ENCODE results near the gene CABLES2.

Gene CABLES2

DNA sequence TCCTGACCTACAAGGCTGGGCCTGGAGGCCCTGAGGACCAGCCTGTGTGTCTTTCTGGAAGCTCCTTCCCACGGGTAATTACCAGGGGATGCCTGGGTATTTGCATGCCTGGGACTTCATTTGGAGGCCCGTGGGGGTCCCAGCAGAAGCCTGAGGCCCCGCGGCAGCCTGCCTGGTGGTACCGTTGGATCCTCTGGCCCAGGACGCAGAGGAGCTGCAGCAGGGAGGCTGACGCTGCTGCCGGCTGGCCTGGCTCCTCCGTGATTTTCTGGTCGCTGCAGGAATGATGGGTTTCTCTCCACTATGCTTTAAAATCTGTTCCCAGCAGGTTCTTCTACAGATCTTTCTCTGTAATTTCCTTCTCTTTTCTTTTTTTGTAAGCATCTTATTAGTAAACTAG, 6.5 kb downstream of the CABLES2 start:
- H2AFZ ChIP-seq (ENCODE audit: low read length): no peak overlapping the region
- no peaks in the 10 kb centered on the region for H3F3A ChIP-seq (ENCODE audit: low read depth)
- TF ChIP-seq, protein P1, sequence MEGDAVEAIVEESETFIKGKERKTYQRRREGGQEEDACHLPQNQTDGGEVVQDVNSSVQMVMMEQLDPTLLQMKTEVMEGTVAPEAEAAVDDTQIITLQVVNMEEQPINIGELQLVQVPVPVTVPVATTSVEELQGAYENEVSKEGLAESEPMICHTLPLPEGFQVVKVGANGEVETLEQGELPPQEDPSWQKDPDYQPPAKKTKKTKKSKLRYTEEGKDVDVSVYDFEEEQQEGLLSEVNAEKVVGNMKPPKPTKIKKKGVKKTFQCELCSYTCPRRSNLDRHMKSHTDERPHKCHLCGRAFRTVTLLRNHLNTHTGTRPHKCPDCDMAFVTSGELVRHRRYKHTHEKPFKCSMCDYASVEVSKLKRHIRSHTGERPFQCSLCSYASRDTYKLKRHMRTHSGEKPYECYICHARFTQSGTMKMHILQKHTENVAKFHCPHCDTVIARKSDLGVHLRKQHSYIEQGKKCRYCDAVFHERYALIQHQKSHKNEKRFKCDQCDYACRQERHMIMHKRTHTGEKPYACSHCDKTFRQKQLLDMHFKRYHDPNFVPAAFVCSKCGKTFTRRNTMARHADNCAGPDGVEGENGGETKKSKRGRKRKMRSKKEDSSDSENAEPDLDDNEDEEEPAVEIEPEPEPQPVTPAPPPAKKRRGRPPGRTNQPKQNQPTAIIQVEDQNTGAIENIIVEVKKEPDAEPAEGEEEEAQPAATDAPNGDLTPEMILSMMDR (conservative IDR thresholded peaks at IDR 0.05; ENCODE audit: low read length): no peak
- TF ChIP-seq EZH2phosphoT487 (IDR thresholded peaks at IDR 0.05; ENCODE audit: borderline replicate concordance): no peak
- H4K20me1 ChIP-seq (ENCODE audit: insufficient read depth, low read length, poor library complexity, severe bottlenecking): peaks cover 11% of the 10 kb centered on the region
- H3K4me1 ChIP-seq (ENCODE audit: insufficient read depth, low read length, poor library complexity, severe bottlenecking): peaks cover 4% of the 10 kb centered on the region
- H3K9me2 ChIP-seq (replicated peaks; ENCODE audit: low read depth, low read length): no peaks in the 10 kb centered on the region
- no peak overlapping the region for H3K4me3 ChIP-seq (ENCODE audit: low read length, poor library complexity, severe bottlenecking)
- no peaks in the 10 kb centered on the region for H3K9me3 ChIP-seq (ENCODE audit: insufficient read depth, low read depth, low read length)
- H3K36me3 ChIP-seq (ENCODE audit: insufficient read depth, low read length): no peaks in the 10 kb centered on the region
- peaks cover 15% of the 10 kb centered on the region for H3K79me2 ChIP-seq (ENCODE audit: insufficient read depth, low read length)
- H3K27me3 ChIP-seq (ENCODE audit: insufficient read depth, low read length, poor library complexity, severe bottlenecking): no peaks in the 10 kb centered on the region
- H3K9ac ChIP-seq (ENCODE audit: low read depth, low read length, poor library complexity, severe bottlenecking): no peak overlapping the region
- no peak overlapping the region for H3K4me2 ChIP-seq (ENCODE audit: low read depth, low read length, poor library complexity, severe bottlenecking)

DNA sequence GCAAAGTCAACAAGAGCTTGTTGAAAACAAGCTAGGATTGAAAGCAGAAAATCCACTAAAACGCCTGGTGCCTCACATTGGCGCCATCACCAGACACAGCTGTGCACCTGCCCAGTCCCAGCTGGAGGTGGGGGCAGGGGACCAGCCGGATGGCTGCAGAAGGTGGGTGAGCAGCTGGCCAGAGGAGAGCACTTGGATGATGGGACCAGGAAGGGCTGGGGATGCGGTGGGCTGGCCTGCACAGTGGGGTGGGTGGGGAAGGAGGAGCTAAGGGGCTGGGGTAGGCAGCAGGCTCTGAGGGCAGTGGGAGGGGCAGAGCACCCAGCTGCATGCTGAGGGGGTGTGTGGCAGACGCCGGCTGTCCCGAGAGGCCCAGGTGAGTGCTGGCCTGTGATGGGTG, 7.1 kb downstream of the CABLES2 start:
- H3K4me2 ChIP-seq (ENCODE audit: low read depth, low read length, poor library complexity, severe bottlenecking): no peak overlapping the region
- H3K4me1 ChIP-seq (ENCODE audit: insufficient read depth, low read length, poor library complexity, severe bottlenecking): peaks cover 4% of the 10 kb centered on the region
- H3K9me3 ChIP-seq (ENCODE audit: insufficient read depth, low read depth, low read length): no peaks in the 10 kb centered on the region
- peaks cover 7% of the 10 kb centered on the region for H4K20me1 ChIP-seq (ENCODE audit: insufficient read depth, low read length, poor library complexity, severe bottlenecking)
- no peaks in the 10 kb centered on the region for H3F3A ChIP-seq (ENCODE audit: low read depth)
- TF ChIP-seq, protein P1 (conservative IDR thresholded peaks at IDR 0.05; ENCODE audit: low read length): no peak
- TF ChIP-seq EZH2phosphoT487 (IDR thresholded peaks at IDR 0.05; ENCODE audit: borderline replicate concordance): no peak
- H3K4me3 ChIP-seq (ENCODE audit: low read length, poor library complexity, severe bottlenecking): no peak overlapping the region
- H2AFZ ChIP-seq (ENCODE audit: low read length): no peak overlapping the region
- H3K36me3 ChIP-seq (ENCODE audit: insufficient read depth, low read length): no peaks in the 10 kb centered on the region
- no peak overlapping the region for H3K9ac ChIP-seq (ENCODE audit: low read depth, low read length, poor library complexity, severe bottlenecking)
- H3K79me2 ChIP-seq (ENCODE audit: insufficient read depth, low read length): peaks cover 10% of the 10 kb centered on the region
- H3K9me2 ChIP-seq (replicated peaks; ENCODE audit: low read depth, low read length): no peaks in the 10 kb centered on the region
- H3K27me3 ChIP-seq (ENCODE audit: insufficient read depth, low read length, poor library complexity, severe bottlenecking): no peaks in the 10 kb centered on the region

DNA sequence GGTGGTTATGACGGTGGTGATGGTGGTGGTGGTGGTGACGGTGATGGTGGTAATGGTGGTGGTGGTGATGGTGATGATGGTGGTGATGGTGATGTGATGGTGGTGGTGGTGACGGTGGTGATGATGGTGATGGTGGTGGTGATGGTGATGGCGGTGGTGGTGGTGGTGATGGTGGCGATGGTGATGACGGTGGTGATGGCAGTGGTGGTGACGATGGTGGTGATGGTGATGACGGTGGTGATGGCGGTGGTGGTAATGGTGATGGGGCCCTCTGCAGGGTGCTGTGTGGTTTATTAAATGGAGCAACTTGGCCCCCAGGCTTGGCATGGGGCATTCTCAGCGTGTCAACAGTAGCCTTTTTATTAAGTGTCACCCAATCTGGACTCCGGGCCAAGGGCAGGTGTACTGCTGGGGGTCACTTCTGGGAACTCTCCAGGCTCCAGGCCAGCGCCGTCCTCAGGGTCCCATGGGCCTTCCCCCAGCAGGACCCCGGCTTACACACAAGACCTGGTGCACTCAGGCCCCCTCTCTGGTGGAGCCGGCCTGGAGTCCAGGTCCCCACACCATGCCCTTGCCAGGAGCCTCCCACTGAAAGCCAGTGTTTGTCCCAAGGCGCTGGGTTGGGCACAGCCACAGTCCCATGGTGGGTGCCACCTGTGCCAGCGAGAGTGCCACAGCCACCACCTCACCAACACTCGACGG, 8.8 kb downstream of the CABLES2 start:
- no peaks in the 10 kb centered on the region for H4K20me1 ChIP-seq (ENCODE audit: insufficient read depth, low read length, poor library complexity, severe bottlenecking)
- no peak overlapping the region for H3K4me2 ChIP-seq (ENCODE audit: low read depth, low read length, poor library complexity, severe bottlenecking)
- H3K9me3 ChIP-seq (ENCODE audit: insufficient read depth, low read depth, low read length): no peaks in the 10 kb centered on the region
- H2AFZ ChIP-seq (ENCODE audit: low read length): no peak overlapping the region
- H3K36me3 ChIP-seq (ENCODE audit: insufficient read depth, low read length): peaks cover 4% of the 10 kb centered on the region; the same call in 1 of the 2 replicates
- H3K4me3 ChIP-seq (ENCODE audit: low read length, poor library complexity, severe bottlenecking): no peak overlapping the region
- H3K9me2 ChIP-seq (replicated peaks; ENCODE audit: low read depth, low read length): no peaks in the 10 kb centered on the region
- H3F3A ChIP-seq (ENCODE audit: low read depth): no peaks in the 10 kb centered on the region
- TF ChIP-seq EZH2phosphoT487 (IDR thresholded peaks at IDR 0.05; ENCODE audit: borderline replicate concordance): no peak
- TF ChIP-seq, protein P1 (conservative IDR thresholded peaks at IDR 0.05; ENCODE audit: low read length): no peak
- H3K4me1 ChIP-seq (ENCODE audit: insufficient read depth, low read length, poor library complexity, severe bottlenecking): no peaks in the 10 kb centered on the region
- H3K79me2 ChIP-seq (ENCODE audit: insufficient read depth, low read length): no peaks in the 10 kb centered on the region
- H3K27me3 ChIP-seq (ENCODE audit: insufficient read depth, low read length, poor library complexity, severe bottlenecking): no peaks in the 10 kb centered on the region
- H3K9ac ChIP-seq (ENCODE audit: low read depth, low read length, poor library complexity, severe bottlenecking): no peak overlapping the region
